Coronary artery (tissue), 2 donors: ENCODE measurements around the gene PKN3.
A peak's percentile ranks its signal among the peaks of the same experiment; 100 is the strongest.

Experiments
- DNase-seq: peaks from one replicate; pipeline ENCODE4 v3.0.0-alpha.2; 2017; ENCODE audit warnings: low spot score
- H3K27ac ChIP-seq, 2 donors: fragments of 200-600 bp; sonication (generic); one replicate each; pipeline ENCODE4 v1.5.1; 2016 to 2019
- H3K4me3 ChIP-seq: fragments of 200-600 bp; sonication (generic); 2 replicates; pipeline ENCODE4 v1.5.1; 2016; ENCODE audit warnings: mild to moderate bottlenecking, moderate library complexity
- CTCF ChIP-seq: fragments of 200-600 bp; sonication (generic); IDR thresholded peaks from one replicate; pipeline ENCODE4 v1.5.1; 2019; ENCODE audit warnings: antibody characterized with exemption

PKN3 gene

GRCh38 chr9:128732576-128732975, 30.3 kb downstream of the PKN3 start:
- no peak for TF ChIP-seq CTCF

GRCh38 chr9:128733256-128733655, 31.0 kb downstream of the PKN3 start:
- no peak overlapping the region for H3K27ac ChIP-seq

More at GRCh38 chr9:128732576-128732975, 30.3 kb downstream of the PKN3 start:
- no peak overlapping the region for H3K4me3 ChIP-seq
- no peak overlapping the region for H3K27ac ChIP-seq
- DNase-seq, result no peak

GRCh38 chr9:128735373-128735772, 33.1 kb downstream of the PKN3 start:
- no peak for DNase-seq
- no peak for TF ChIP-seq CTCF
- H3K27ac ChIP-seq, result no peak overlapping the region
- H3K4me3 ChIP-seq, result no peak overlapping the region

More at GRCh38 chr9:128733256-128733655, 31.0 kb downstream of the PKN3 start:
- DNase-seq, result no peak
- peak; percentile 16 for TF ChIP-seq CTCF
- no peak overlapping the region for H3K4me3 ChIP-seq

GRCh38 chr9:128742401-128742800, 40.1 kb downstream of the PKN3 start:
- DNase-seq, result no peak
- Histone ChIP-seq H3K4me3 (no peak overlapping the region), H3K27ac (no peak overlapping the region)
- TF ChIP-seq CTCF, result no peak

GRCh38 chr9:128743421-128743820, 41.1 kb downstream of the PKN3 start:
- H3K4me3 ChIP-seq, result no peak overlapping the region
- no peak for DNase-seq
- TF ChIP-seq CTCF, result no peak
- H3K27ac ChIP-seq, result no peak overlapping the region

- no peak for TF ChIP-seq CTCF
- Histone ChIP-seq H3K4me3 (no peak overlapping the region), H3K27ac (no peak overlapping the region)
- no peak for DNase-seq
Measured at GRCh38 chr9:128747241-128747640, 44.9 kb downstream of the PKN3 start.

- no peak for TF ChIP-seq CTCF
- H3K27ac ChIP-seq, result no peak overlapping the region
- no peak for DNase-seq
- H3K4me3 ChIP-seq, result no peak overlapping the region
Measured at GRCh38 chr9:128750926-128751595, 48.8 kb downstream of the PKN3 start.
